Mucosa of stomach (tissue), 1 donor: ENCODE results near the gene ALKBH5.

ENCODE experiments used
- H3K27me3 ChIP-seq: one replicate; pipeline ENCODE4 v1.7.0; 2013; ENCODE audit warnings: mild to moderate bottlenecking, low read length; ENCODE audit not compliant: control insufficient read depth, insufficient read depth
- H3K36me3 ChIP-seq: one replicate; pipeline ENCODE4 v1.7.0; 2013; ENCODE audit warnings: low read length; ENCODE audit not compliant: control insufficient read depth, insufficient read depth
- H3K4me1 ChIP-seq: one replicate; pipeline ENCODE4 v1.7.0; 2013; ENCODE audit warnings: mild to moderate bottlenecking, low read length; ENCODE audit not compliant: control insufficient read depth, insufficient read depth
- H3K4me3 ChIP-seq: one replicate; pipeline ENCODE4 v1.7.0; 2013; ENCODE audit warnings: low read length
- H3K9ac ChIP-seq: one replicate; pipeline ENCODE4 v1.7.0; 2013; ENCODE audit warnings: mild to moderate bottlenecking, low read length, moderate library complexity
- H3K9me3 ChIP-seq: one replicate; pipeline ENCODE4 v1.7.0; 2013; ENCODE audit warnings: mild to moderate bottlenecking, low read length, moderate library complexity; ENCODE audit not compliant: control insufficient read depth
- donor health status: Pancreatic carcinoma.

Gene ALKBH5

GRCh38 chr17:18160128-18160856 is 23.3 kb upstream of the ALKBH5 start:
- Histone ChIP-seq H3K36me3 (no peaks in the 10 kb centered on the region), H3K27me3 (no peaks in the 10 kb centered on the region), H3K9ac (no peak overlapping the region), H3K4me1 (peaks cover 8% of the 10 kb centered on the region), H3K9me3 (no peaks in the 10 kb centered on the region), H3K4me3 (no peak overlapping the region)

- peaks cover 8% of the 10 kb centered on the region for H3K4me1 ChIP-seq
- no peak overlapping the region for H3K4me3 ChIP-seq
- no peaks in the 10 kb centered on the region for H3K36me3 ChIP-seq
- no peak overlapping the region for H3K9ac ChIP-seq
- H3K27me3 ChIP-seq, result no peaks in the 10 kb centered on the region
- no peaks in the 10 kb centered on the region for H3K9me3 ChIP-seq
Observed at GRCh38 chr17:18161207-18162145, 22.2 kb upstream of the ALKBH5 start.

GRCh38 chr17:18163547-18163946 is 20.1 kb upstream of the ALKBH5 start:
- H3K4me3 ChIP-seq, result no peak overlapping the region
- H3K36me3 ChIP-seq, result no peaks in the 10 kb centered on the region
- H3K4me1 ChIP-seq, result peaks cover 5% of the 10 kb centered on the region
- no peaks in the 10 kb centered on the region for H3K27me3 ChIP-seq
- no peaks in the 10 kb centered on the region for H3K9me3 ChIP-seq
- H3K9ac ChIP-seq, result no peak overlapping the region

- Histone ChIP-seq H3K27me3 (no peaks in the 10 kb centered on the region), H3K9me3 (no peaks in the 10 kb centered on the region), H3K36me3 (no peaks in the 10 kb centered on the region), H3K9ac (no peak overlapping the region), H3K4me3 (no peak overlapping the region), H3K4me1 (no peaks in the 10 kb centered on the region)
Observed at GRCh38 chr17:18166894-18167293, 16.7 kb upstream of the ALKBH5 start.

GRCh38 chr17:18167421-18167820 is 16.2 kb upstream of the ALKBH5 start:
- Histone ChIP-seq H3K9me3 (no peaks in the 10 kb centered on the region), H3K4me3 (no peak overlapping the region), H3K9ac (no peak overlapping the region), H3K4me1 (no peaks in the 10 kb centered on the region), H3K27me3 (no peaks in the 10 kb centered on the region), H3K36me3 (no peaks in the 10 kb centered on the region)

- no peak overlapping the region for H3K9ac ChIP-seq
- H3K36me3 ChIP-seq, result no peaks in the 10 kb centered on the region
- no peaks in the 10 kb centered on the region for H3K9me3 ChIP-seq
- H3K27me3 ChIP-seq, result no peaks in the 10 kb centered on the region
- H3K4me1 ChIP-seq, result no peaks in the 10 kb centered on the region
- H3K4me3 ChIP-seq, result no peak overlapping the region
Observed at GRCh38 chr17:18172531-18173278, 10.9 kb upstream of the ALKBH5 start.

GRCh38 chr17:18173740-18174139 is 9.9 kb upstream of the ALKBH5 start:
- Histone ChIP-seq H3K4me1 (peaks cover 3% of the 10 kb centered on the region), H3K9me3 (no peaks in the 10 kb centered on the region), H3K27me3 (no peaks in the 10 kb centered on the region), H3K9ac (no peak overlapping the region), H3K4me3 (no peak overlapping the region), H3K36me3 (no peaks in the 10 kb centered on the region)

GRCh38 chr17:18176176-18176575 is 7.5 kb upstream of the ALKBH5 start:
- Histone ChIP-seq H3K36me3 (no peaks in the 10 kb centered on the region), H3K4me1 (peaks cover 10% of the 10 kb centered on the region), H3K9me3 (no peaks in the 10 kb centered on the region), H3K4me3 (no peak overlapping the region), H3K27me3 (no peaks in the 10 kb centered on the region), H3K9ac (no peak overlapping the region)

GRCh38 chr17:18177133-18177532 is 6.5 kb upstream of the ALKBH5 start:
- no peaks in the 10 kb centered on the region for H3K27me3 ChIP-seq
- H3K36me3 ChIP-seq, result no peaks in the 10 kb centered on the region
- H3K9ac ChIP-seq, result no peak overlapping the region
- peaks cover 17% of the 10 kb centered on the region for H3K4me1 ChIP-seq
- no peaks in the 10 kb centered on the region for H3K9me3 ChIP-seq
- H3K4me3 ChIP-seq, result no peak overlapping the region

GRCh38 chr17:18177722-18178121 is 5.9 kb upstream of the ALKBH5 start:
- no peak overlapping the region for H3K9ac ChIP-seq
- H3K4me3 ChIP-seq, result no peak overlapping the region
- no peaks in the 10 kb centered on the region for H3K9me3 ChIP-seq
- H3K27me3 ChIP-seq, result no peaks in the 10 kb centered on the region
- H3K36me3 ChIP-seq, result no peaks in the 10 kb centered on the region
- peaks cover 20% of the 10 kb centered on the region for H3K4me1 ChIP-seq

- Histone ChIP-seq H3K4me1 (peaks cover 20% of the 10 kb centered on the region), H3K4me3 (no peak overlapping the region), H3K9ac (no peak overlapping the region), H3K9me3 (no peaks in the 10 kb centered on the region), H3K36me3 (no peaks in the 10 kb centered on the region), H3K27me3 (no peaks in the 10 kb centered on the region)
Observed at GRCh38 chr17:18179196-18179595, 4.4 kb upstream of the ALKBH5 start.

GRCh38 chr17:18179804-18180203 is 3.8 kb upstream of the ALKBH5 start:
- H3K9ac ChIP-seq, result no peak overlapping the region
- peaks cover 20% of the 10 kb centered on the region for H3K4me1 ChIP-seq
- H3K9me3 ChIP-seq, result no peaks in the 10 kb centered on the region

More at GRCh38 chr17:18179804-18180203, 3.8 kb upstream of the ALKBH5 start:
- no peaks in the 10 kb centered on the region for H3K27me3 ChIP-seq
- H3K4me3 ChIP-seq, result no peak overlapping the region
- no peaks in the 10 kb centered on the region for H3K36me3 ChIP-seq
